Kidney (tissue), 14 donors: ENCODE measurements around the gene ALDH1L2. TPM values are rescaled to one million over a fixed set of nuclear protein-coding genes. Genes with fewer than 3 reads are reported as not detected.

Source experiments
- DNase-seq, 5 donors: peaks; one replicate each; pipeline ENCODE4 v3.0.0-alpha.2; 2013 to 2020
- FAIRE-seq: peaks from 2 replicates; lab custom pipeline; 2012; peaks lifted over from hg19 to GRCh38; lab: Jason Lieb, UNC
- H3K27ac ChIP-seq, 2 donors: one replicate each; pipeline ENCODE4 v1.7.0; 2013; ENCODE audit warnings: low read depth in 2 of 2, low read length in 2 of 2, inconsistent platforms in 1 of 2
- H3K27me3 ChIP-seq: one replicate; pipeline ENCODE4 v1.7.1; 2013; ENCODE audit warnings: low read length, inconsistent platforms; ENCODE audit not compliant: control insufficient read depth, insufficient read depth
- H3K36me3 ChIP-seq, 3 donors: one replicate each; pipeline versions ENCODE4 v1.7.0 to v1.7.1; 2013; ENCODE audit warnings: low read length in 3 of 3, control low read depth in 1 of 3, inconsistent platforms in 1 of 3; ENCODE audit not compliant: insufficient read depth in 3 of 3, control insufficient read depth in 2 of 3
- H3K4me1 ChIP-seq, 3 donors: one replicate each; pipeline versions ENCODE4 v1.7.0 to v1.7.1; 2013; ENCODE audit warnings: low read length in 3 of 3, inconsistent platforms in 1 of 3, low read depth in 1 of 3; ENCODE audit not compliant: control insufficient read depth in 2 of 3, insufficient read depth in 2 of 3
- H3K4me3 ChIP-seq, 3 donors: one replicate each; pipeline versions ENCODE4 v1.7.0 to v1.8.1; 2013; ENCODE audit warnings: low read length in 3 of 3, control low read depth in 1 of 3, inconsistent platforms in 1 of 3
- H3K9ac ChIP-seq, 3 donors: one replicate each; pipeline versions ENCODE4 v1.7.0 to v1.7.1; 2013; ENCODE audit warnings: low read length in 3 of 3, control low read depth in 1 of 3, inconsistent platforms in 1 of 3
- H3K9me3 ChIP-seq, 3 donors: one replicate each; pipeline versions ENCODE4 v1.7.0 to v1.7.1; 2013; ENCODE audit warnings: low read length in 3 of 3, control low read depth in 1 of 3, inconsistent platforms in 1 of 3; ENCODE audit not compliant: control insufficient read depth in 2 of 3, insufficient read depth in 1 of 3
- intact Hi-C: fragments of 100-400 bp; cut with DNase I; formaldehyde crosslinking; loops from one replicate; pipeline ENCODE4 v1.11.1; 2022
- polyA plus RNA-seq: library from polyadenylated mRNA; stranded (reverse); fragments of 350-450 nt; fragmentation: Illumina TruSeq; extraction: RNeasy Lipid Tissue Mini Kit (QIAGEN cat#74804); gene quantifications from one replicate; pipeline ENCODE4 v1.2.3, GENCODE V29; 2014; ENCODE audit warnings: low read depth, low replicate concordance; ENCODE audit not compliant: insufficient read depth
- total RNA-seq: library from RNA; stranded (reverse); fragmentation: NEBNext Ultra II Directional; extraction: Animal tissue kit (Norgen Biotek cat#: 25700); gene quantifications from one replicate; pipeline ENCODE4 v1.2.1, GENCODE V29; 2021
- TF ChIP-seq, protein P1 (sequence below): IDR thresholded peaks from 3 replicates; pipeline ENCODE4 v1.5.1; 2012; ENCODE audit warnings: mild to moderate bottlenecking, moderate library complexity, borderline replicate concordance; ENCODE audit not compliant: insufficient read depth; ENCODE audit errors: extremely low read depth
- donor health status: control.
- donor health status: control.
- donor health status: control.
- donor health status: control.
- donor health status: control.
- donor health status: DM: yes; HTN: yes; CAD: no.
- donor health status: Normal renal cell carcinoma (clear cell type).

The ALDH1L2 gene
- total and polyA plus RNA-seq, 2 donors from 2014 or later = 0.28 to 17.2 TPM

DNA sequence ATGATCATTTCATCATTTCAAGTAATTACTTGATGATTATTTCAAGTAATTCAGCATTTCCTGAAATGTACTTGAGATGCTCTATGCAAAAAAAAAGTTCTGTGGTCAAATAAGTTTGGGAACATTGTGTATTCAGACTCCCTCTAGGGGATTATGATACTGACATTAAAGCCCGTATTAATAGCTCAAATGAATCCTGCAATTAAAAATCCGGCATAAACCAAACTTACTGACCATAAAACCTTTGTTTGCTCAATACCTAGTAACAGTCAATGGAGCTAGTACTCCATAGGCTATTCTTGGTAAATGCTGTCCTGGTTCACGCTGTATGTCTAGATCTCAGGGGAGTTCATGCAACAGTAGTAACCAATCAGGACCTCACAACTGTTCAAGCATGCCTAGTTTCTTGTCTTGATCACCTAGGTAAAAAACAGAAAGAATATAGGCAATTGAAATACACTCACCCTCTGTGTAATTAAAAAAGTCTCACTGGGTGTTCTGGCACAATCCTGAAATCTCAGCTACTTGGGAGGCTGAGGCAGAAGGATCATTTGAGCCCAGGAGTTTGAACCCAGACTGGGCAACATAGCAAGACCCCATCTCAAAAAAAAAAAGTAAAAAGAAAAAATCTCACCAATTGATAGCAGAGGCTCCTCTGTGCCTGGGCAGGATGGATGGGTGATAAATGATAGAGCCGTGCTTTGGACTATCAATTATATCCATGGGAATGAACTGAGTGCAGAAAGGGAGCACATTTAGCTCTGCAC lies 14.1 kb downstream of the ALDH1L2 start:
- H3K9ac ChIP-seq = no peak overlapping the region
- no peaks in the 10 kb centered on the region for H3K27me3 ChIP-seq
- no peak overlapping the region for H3K4me3 ChIP-seq
- intact Hi-C loops = no loop called here
- no peak overlapping the region for H3K27ac ChIP-seq
- FAIRE-seq (no peak), DNase-seq (no peak)
- H3K4me1 ChIP-seq = no peaks in the 10 kb centered on the region
- H3K36me3 ChIP-seq = no peaks in the 10 kb centered on the region
- H3K9me3 ChIP-seq = no peaks in the 10 kb centered on the region
- TF ChIP-seq, protein P1, sequence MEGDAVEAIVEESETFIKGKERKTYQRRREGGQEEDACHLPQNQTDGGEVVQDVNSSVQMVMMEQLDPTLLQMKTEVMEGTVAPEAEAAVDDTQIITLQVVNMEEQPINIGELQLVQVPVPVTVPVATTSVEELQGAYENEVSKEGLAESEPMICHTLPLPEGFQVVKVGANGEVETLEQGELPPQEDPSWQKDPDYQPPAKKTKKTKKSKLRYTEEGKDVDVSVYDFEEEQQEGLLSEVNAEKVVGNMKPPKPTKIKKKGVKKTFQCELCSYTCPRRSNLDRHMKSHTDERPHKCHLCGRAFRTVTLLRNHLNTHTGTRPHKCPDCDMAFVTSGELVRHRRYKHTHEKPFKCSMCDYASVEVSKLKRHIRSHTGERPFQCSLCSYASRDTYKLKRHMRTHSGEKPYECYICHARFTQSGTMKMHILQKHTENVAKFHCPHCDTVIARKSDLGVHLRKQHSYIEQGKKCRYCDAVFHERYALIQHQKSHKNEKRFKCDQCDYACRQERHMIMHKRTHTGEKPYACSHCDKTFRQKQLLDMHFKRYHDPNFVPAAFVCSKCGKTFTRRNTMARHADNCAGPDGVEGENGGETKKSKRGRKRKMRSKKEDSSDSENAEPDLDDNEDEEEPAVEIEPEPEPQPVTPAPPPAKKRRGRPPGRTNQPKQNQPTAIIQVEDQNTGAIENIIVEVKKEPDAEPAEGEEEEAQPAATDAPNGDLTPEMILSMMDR = no peak

GRCh38 chr12:105067511-105068031 lies 16.7 kb downstream of the ALDH1L2 start:
- Histone ChIP-seq H3K9me3 (no peaks in the 10 kb centered on the region), H3K27me3 (no peaks in the 10 kb centered on the region), H3K36me3 (no peaks in the 10 kb centered on the region), H3K9ac (no peak overlapping the region), H3K4me1 (no peaks in the 10 kb centered on the region), H3K27ac (no peak overlapping the region), H3K4me3 (no peak overlapping the region)
- intact Hi-C loops = no loop called here
- DNase-seq = no peak
- TF ChIP-seq, protein P1 = no peak
- no peak for FAIRE-seq

- no peak overlapping the region for H3K27ac ChIP-seq
- no peaks in the 10 kb centered on the region for H3K27me3 ChIP-seq
- no peak overlapping the region for H3K9ac ChIP-seq
- DNase-seq = peak in 4 of 5 donors; percentile 65 to 81 (median 70)
- H3K4me3 ChIP-seq = no peak overlapping the region
- FAIRE-seq = no peak
- TF ChIP-seq, protein P1 = no peak
- H3K4me1 ChIP-seq = no peaks in the 10 kb centered on the region
- H3K36me3 ChIP-seq = no peaks in the 10 kb centered on the region
- intact Hi-C loops = no loop called here
- no peaks in the 10 kb centered on the region for H3K9me3 ChIP-seq
Measured at GRCh38 chr12:105064564-105065178, 19.6 kb downstream of the ALDH1L2 start.
